Calu3 (cell line): Measurements from ENCODE around the gene LRRK1. TPM values are rescaled to one million over a fixed set of nuclear protein-coding genes. Genes with fewer than 3 reads are reported as not detected.

Experiments used
- BruUV-seq: library from RNA; stranded (reverse); fragments of 400-500 nt; replicated peaks from 2 replicates; lab custom pipeline; 2021; lab: Mats Ljungman, UMichigan
- CTCF ChIA-PET: fragments of 300-600 bp; sonication (Branson Sonifier 250); formaldehyde crosslinking; loops from one replicate; lab custom pipeline; 2022; ENCODE audit warnings: antibody characterized with exemption; lab: Charles Lee
- DNase-seq: peaks from one replicate; pipeline ENCODE4 v3.0.0; 2022
- H3K27ac Mint-ChIP-seq: one replicate; pipeline ENCODE4 v1.8.0; 2022; ENCODE audit warnings: mixed read lengths; ENCODE audit not compliant: unreplicated experiment
- H3K27me3 Mint-ChIP-seq: one replicate; pipeline ENCODE4 v1.8.0; 2022; ENCODE audit warnings: mixed read lengths; ENCODE audit not compliant: unreplicated experiment
- H3K36me3 Mint-ChIP-seq: one replicate; pipeline ENCODE4 v1.8.0; 2022; ENCODE audit warnings: mild to moderate bottlenecking, moderate library complexity, mixed read lengths; ENCODE audit not compliant: insufficient read depth, unreplicated experiment
- H3K4me1 Mint-ChIP-seq: one replicate; pipeline ENCODE4 v1.8.0; 2022; ENCODE audit warnings: mild to moderate bottlenecking, low read depth, mixed read lengths; ENCODE audit not compliant: unreplicated experiment
- H3K4me3 Mint-ChIP-seq: one replicate; pipeline ENCODE4 v1.8.0; 2022; ENCODE audit warnings: mild to moderate bottlenecking, low read depth, moderate library complexity, mixed read lengths; ENCODE audit not compliant: unreplicated experiment
- H3K9me3 Mint-ChIP-seq: one replicate; pipeline ENCODE4 v1.8.0; 2022; ENCODE audit warnings: low read depth, mixed read lengths; ENCODE audit not compliant: unreplicated experiment
- intact Hi-C: fragments of 100-400 bp; cut with micrococcal nuclease; formaldehyde crosslinking; loops from one replicate; pipeline ENCODE4 v1.10.0; 2022; ENCODE audit not compliant: unreplicated experiment
- total RNA-seq: library from RNA; stranded (reverse); gene quantifications from 2 replicates; pipeline ENCODE4 v1.2.3, GENCODE V29; 2022
- TF ChIP-seq, protein P1 (sequence below): fragments of 200-600 bp; IDR thresholded peaks from one replicate; pipeline ENCODE4 v1.8.0; 2022; ENCODE audit warnings: antibody characterized with exemption; ENCODE audit not compliant: unreplicated experiment

The LRRK1 gene
- total RNA-seq, 1 experiment from 2014 or later, result 21.3 TPM

DNA sequence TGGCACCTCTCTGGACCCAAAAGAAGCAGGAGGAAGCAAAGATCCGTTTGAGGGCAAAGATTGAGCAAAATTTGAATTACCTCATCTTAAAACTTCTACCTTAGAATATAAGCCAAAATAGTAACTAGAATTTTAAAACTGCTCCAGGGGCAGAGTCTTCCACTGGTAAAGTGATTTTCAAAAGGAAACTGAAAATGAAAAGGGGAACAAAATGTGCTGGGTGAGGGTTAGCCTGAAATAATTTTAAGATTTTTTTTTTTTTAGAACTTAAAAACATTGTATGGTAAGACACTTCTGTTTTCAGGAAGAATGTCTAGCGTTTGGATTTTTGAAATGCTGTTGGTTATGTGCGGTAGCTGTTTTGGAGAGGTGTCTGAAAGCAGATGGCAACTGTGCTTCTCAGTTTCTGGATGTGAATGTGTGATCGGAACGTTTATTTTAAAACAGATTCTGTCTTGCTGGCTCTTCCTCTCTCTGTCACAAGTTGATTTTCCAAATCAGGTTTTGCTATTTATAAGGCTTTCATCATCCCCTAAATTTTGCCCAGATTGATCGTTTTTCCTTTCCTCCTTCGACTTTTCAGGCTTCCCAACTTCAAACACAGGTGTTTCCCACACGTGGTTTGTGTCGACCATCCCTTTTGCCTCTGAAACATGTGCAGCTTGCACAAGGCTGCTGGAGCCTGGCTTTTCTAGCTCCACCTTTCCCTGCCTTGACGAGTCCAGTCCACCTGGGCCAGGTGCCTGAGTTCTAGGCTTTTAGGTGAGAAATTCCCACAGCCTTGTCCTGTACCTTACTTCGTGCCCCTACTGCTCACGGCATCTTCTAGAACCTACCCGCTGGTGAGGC, 3.3 kb downstream of the LRRK1 start:
- Mint-ChIP-seq H3K4me3 (no peak overlapping the region), H3K27ac (peak overlapping the region; percentile 36), H3K9me3 (no peaks in the 10 kb centered on the region), H3K4me1 (peaks cover 18% of the 10 kb centered on the region), H3K36me3 (peaks cover 64% of the 10 kb centered on the region), H3K27me3 (no peaks in the 10 kb centered on the region)
- CTCF ChIA-PET, result no interaction called here
- no TSS peak for BruUV-seq
- no peak for DNase-seq
- TF ChIP-seq, protein P1, sequence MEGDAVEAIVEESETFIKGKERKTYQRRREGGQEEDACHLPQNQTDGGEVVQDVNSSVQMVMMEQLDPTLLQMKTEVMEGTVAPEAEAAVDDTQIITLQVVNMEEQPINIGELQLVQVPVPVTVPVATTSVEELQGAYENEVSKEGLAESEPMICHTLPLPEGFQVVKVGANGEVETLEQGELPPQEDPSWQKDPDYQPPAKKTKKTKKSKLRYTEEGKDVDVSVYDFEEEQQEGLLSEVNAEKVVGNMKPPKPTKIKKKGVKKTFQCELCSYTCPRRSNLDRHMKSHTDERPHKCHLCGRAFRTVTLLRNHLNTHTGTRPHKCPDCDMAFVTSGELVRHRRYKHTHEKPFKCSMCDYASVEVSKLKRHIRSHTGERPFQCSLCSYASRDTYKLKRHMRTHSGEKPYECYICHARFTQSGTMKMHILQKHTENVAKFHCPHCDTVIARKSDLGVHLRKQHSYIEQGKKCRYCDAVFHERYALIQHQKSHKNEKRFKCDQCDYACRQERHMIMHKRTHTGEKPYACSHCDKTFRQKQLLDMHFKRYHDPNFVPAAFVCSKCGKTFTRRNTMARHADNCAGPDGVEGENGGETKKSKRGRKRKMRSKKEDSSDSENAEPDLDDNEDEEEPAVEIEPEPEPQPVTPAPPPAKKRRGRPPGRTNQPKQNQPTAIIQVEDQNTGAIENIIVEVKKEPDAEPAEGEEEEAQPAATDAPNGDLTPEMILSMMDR, result no peak
- intact Hi-C loops, result loop anchor here (10.0 kb wide), 1 partner anchor 332 kb away; the partner anchor contains the start of gene CHSY1

DNA sequence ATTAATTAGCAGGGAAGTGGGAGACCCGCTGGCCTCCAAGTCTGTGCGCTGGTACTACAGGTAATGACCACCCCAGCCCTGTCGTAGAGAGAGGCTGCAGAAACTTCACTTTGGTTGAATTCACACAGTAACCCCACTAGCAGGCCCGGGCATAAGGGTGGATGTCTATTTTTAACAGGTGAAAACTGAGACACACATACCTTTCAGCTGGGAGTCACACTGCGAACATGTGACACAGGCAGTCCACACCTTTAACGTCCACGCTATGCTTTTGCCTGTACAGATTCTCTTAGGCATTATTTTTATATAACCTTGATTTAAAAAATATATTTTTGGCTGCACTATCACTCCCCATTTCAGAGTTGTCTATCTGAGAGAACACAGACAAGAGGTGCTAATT, 3.9 kb downstream of the LRRK1 start:
- H3K36me3 Mint-ChIP-seq, result peaks cover 60% of the 10 kb centered on the region
- BruUV-seq, result no TSS peak
- TF ChIP-seq, protein P1, result no peak
- no peaks in the 10 kb centered on the region for H3K27me3 Mint-ChIP-seq
- H3K4me1 Mint-ChIP-seq, result peaks cover 16% of the 10 kb centered on the region
- intact Hi-C loops, result loop anchor here (10.0 kb wide), 1 partner anchor 332 kb away; the partner anchor contains the start of gene CHSY1
- no peak overlapping the region for H3K27ac Mint-ChIP-seq
- no peak overlapping the region for H3K4me3 Mint-ChIP-seq
- DNase-seq, result no peak
- no peaks in the 10 kb centered on the region for H3K9me3 Mint-ChIP-seq
- CTCF ChIA-PET, result no interaction called here

DNA sequence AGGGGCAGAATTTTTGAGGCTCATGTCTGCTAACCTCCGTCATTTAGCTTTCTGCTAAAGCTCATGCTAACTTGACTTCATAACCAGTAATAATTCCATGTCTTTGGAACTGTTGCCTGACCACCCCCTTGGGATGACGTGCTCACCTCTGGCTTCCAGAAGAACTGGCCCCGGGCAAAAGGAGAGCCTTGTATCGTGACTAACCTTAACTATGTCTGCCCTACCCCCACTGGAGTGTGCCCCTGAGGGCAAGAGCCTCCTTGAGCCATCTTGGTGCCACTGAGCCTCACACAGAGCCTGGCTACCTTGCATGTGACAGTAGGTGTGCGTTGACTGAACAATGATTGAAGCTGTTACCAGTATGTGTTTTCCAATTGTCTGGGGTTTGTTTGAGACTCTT, 4.7 kb downstream of the LRRK1 start:
- intact Hi-C loops, result loop anchor here (10.0 kb wide), 1 partner anchor 331 kb away; the partner anchor contains the start of gene CHSY1
- CTCF ChIA-PET, result no interaction called here
- H3K36me3 Mint-ChIP-seq, result peaks cover 60% of the 10 kb centered on the region
- no peak overlapping the region for H3K27ac Mint-ChIP-seq
- H3K9me3 Mint-ChIP-seq, result no peaks in the 10 kb centered on the region
- H3K4me3 Mint-ChIP-seq, result no peak overlapping the region
- peaks cover 20% of the 10 kb centered on the region for H3K4me1 Mint-ChIP-seq
- TF ChIP-seq, protein P1, result no peak
- no peaks in the 10 kb centered on the region for H3K27me3 Mint-ChIP-seq
- BruUV-seq, result no TSS peak
- no peak for DNase-seq

DNA sequence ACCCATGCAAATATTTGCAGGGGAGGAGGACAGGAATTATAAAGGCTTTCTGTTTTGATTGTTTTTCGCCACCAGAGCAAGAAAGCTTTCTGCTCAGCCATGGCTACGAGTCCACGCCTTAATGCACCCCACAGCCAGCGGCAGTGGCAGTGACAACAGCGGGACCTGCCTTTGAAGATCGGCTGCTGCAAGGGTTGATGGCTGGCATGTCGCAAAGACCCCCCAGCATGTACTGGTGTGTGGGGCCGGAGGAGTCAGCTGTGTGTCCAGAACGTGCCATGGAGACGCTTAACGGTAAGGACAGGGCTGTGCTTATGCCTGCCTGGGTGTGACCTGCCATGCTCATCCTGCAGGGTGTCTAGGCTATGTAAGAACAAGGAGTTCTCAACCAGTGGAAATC, 5.3 kb downstream of the LRRK1 start:
- Mint-ChIP-seq H3K27ac (no peak overlapping the region), H3K36me3 (peaks cover 60% of the 10 kb centered on the region), H3K4me3 (no peak overlapping the region), H3K27me3 (no peaks in the 10 kb centered on the region), H3K4me1 (peaks cover 25% of the 10 kb centered on the region), H3K9me3 (no peaks in the 10 kb centered on the region)
- TF ChIP-seq, protein P1, result no peak
- intact Hi-C loops, result loop anchor here (10.0 kb wide), 1 partner anchor 330 kb away; the partner anchor contains the start of gene CHSY1
- CTCF ChIA-PET, result no interaction called here
- DNase-seq, result no peak
- BruUV-seq, result no TSS peak
